Activated CD4-positive, CD25-positive, alpha-beta regulatory T cell treated with anti-CD3 and anti-CD28 coated beads, Interleukin-2, amount 50 U/mL, for 16 hours (primary cell): ENCODE measurements around the gene HOXC13.

Source experiments
- DNase-seq: peaks from one replicate; pipeline ENCODE4 v3.0.0-alpha.2; 2020; ENCODE audit warnings: low read depth, low spot score

HOXC13 gene

DNA sequence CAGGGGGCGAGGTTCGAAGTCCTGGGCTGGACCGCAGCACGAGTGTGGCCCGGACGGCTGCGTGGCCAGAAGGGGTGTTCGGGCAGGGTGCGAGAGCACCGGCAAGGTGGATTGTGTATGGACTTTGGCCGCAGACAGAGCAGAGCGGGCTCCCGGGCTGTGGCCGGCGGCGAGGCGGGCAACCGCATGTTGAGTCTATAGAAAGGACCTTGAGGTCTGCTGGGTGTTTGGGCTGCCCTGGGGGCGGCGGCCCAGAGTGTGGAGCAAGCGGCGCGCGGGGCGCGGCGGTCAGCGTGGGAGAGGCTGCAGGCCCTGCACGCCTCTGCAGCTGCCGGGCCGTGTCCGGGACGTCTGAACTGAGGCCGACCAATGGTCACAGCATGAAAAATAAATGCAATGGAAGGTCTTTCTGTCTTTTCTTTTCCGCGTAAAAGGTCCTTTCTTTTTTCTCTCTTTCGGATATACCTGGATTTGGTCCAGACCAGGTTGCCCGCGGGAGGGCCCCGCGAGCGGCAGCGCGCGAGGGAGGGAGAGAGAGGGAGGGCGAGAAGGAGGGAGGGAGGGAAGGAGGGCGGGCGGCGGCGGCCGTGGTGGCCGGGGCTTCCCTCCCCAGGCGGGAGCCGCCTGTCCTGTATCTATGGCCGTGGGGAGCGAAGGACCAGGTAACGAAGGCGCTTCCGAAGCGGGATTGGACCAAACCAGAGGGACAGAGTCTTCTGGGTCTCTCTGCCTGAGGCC, 55.8 kb downstream of the HOXC13 start:
- no peak for DNase-seq

DNA sequence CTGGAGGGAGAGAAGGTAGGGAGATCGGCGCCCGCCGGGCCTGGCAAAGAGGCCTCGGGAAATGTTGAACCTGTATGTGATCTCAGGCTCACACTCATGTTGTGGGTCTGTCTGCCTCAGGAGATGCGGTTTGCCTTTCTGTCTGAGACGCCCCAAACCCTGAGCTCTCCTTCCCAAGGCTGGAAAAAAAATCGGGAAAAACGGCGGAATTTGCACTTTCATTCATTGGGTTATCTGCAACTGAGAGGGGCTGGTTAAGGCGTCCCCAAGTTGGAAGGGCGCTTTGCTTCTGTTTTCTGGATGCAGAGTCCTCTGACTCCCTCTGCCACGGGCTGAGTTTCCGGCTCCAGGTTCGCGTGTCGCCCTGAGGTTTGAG, 56.4 kb downstream of the HOXC13 start:
- DNase-seq, result no peak

DNA sequence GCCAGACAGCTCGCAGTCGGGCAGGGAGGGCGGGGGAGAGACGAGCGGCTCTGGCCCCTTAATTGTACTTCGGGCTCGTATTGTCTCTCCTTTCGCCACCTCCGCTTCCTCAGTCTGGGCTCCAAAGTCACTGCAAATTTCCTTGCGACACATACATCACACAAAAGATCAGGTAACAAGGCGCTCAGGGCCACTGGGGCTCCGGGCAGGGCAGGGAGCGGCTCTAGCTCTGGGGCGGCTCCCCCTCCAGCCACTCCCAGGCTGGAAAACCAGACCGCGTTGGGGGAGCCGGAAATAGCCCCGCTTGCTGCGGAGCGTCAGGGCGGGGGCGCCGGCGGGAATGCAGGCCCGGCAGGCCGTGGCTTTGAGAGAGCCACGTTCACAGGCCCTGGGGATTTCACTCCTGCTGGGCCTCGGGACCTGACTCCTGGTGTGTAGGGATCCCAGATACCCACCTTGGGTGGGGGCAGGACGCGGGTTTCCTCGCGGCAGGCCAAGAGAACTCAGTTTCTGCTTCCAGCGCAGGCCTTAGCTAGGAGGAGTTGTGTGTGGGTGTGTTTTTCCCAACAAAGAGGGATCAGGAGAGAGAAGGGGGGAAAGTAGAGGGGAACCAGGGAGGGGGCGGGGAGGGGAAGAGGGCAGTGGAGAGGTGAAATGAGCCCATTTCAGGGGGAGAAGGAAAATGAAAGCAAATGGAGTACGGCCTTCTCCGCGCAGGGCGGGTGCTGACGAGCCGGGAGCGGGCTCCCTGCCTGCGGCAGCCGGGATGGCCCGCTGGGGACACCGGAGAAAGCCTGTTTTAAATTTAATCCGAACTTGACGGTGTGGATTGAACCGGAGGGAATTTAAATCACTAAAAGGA, 57.0 kb downstream of the HOXC13 start:
- no peak for DNase-seq
